Epithelial cell of prostate (primary cell): ENCODE data around the gene MRPL2.

Source experiments
- DNase-seq: peaks from one replicate; pipeline ENCODE4 v3.0.0-alpha.2; 2011; ENCODE audit warnings: low read depth, low spot score
- H3K27ac ChIP-seq: fragments of 450-650 bp; 2 replicates; pipeline ENCODE4 v1.5.1; 2017; ENCODE audit warnings: mild to moderate bottlenecking

Gene MRPL2

DNA sequence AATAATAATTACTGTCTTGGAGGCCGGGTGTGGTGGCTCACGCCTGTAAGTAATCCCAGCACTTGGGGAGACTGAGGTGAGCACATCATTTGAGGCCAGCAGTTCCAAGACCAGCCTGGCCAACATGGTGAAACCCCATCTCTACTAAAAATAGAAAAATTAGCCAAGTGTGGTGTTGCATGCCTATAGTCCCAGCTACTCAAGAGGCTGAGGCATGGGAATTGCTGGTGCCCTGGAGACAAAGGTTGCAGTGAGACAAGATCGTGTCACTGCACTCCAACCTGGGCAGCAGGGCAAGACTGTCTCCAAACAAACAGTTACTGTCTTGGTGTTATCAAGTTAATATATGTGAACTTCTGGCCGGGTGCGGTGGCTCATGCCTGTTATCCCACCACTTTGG, 32.9 kb downstream of the MRPL2 start:
- no peak overlapping the region for H3K27ac ChIP-seq
- no peak for DNase-seq

DNA sequence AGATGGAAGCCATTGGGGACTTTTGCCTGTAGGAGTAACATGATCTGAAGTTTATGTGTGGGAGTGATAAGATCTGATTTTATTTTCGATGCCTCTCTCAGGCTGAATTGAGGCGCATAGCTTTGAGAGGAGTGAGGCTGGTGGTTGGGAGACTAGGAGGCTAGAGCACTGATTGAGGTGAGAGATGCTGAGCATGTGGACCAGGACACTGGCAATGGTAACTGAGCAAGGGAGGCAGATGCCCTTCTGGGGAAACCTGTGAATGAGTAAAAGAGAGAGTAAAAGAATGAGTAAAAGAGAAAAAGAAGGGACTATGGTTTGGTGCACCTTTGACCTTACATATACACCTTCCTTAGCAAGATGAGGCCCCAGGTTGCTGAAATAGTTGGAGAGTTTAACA, 34.8 kb downstream of the MRPL2 start:
- no peak overlapping the region for H3K27ac ChIP-seq
- DNase-seq, result no peak

DNA sequence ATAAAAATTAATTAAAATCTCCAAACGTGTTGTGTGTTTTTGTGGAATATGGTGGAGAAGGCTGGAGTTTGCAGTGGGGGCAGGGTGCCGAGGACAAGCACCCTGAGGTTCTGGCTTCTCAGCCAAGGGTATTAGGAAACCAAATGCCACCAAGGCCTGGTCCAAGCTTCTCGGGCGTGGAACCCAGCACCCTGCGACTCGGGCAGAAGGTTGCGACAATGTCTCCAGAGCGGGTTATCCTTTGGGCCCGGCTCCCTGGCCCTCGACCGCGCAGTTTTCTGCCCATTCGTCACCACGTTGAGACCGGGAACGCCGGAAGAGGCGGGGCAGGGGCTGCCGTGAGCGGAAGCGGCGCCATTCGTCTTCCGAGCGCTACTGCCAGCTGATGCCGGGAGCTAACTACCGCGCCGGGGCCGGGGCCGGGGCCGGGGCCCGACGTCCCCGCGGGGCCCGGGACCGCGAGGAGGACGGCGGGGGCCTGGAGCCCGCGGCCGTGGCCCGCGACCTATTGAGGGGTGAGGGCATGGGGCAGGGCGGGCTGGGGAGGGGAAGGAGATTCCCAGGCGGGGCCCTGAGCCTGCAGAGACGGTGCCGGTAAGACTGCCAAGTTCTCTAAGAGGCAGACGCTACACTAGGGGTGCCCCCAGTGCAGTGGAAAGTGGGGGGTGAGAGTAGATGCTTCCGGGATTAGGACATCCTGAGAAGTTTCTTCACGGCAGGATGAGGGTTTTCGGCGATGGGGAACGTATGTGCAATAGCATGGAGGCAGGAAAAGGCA, 37.8 kb downstream of the MRPL2 start, which contains the start of gene RRP36:
TSS of gene RRP36 (plus strand) at position 354 of the 778 bp plus-strand sequence. CDS start at position 386, 32 bp downstream.
- H3K27ac ChIP-seq, result peak within 1 kb of the TSS; percentile 73
- DNase-seq, result no peak

DNA sequence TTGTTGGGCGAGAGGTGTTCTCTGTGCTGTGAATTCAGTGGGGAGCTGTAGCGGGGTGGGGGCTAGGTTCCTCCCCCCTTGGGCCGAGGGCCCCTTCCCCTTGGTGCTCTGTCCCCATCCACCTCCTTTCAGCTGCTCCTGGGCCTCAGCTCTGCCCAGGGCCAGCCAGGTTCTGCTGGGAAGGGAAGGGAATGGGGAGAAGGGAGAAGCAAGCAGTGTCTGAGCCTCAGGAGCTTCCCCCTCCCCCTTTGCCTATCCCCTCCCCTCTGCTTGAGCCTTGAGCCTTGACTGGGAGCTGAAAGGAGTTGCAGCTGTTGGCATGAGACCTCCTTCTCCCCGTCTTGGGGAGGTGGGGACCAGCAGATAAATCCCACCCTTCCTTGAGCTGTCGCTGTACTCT, 38.4 kb downstream of the MRPL2 start:
- no peak for DNase-seq

DNA sequence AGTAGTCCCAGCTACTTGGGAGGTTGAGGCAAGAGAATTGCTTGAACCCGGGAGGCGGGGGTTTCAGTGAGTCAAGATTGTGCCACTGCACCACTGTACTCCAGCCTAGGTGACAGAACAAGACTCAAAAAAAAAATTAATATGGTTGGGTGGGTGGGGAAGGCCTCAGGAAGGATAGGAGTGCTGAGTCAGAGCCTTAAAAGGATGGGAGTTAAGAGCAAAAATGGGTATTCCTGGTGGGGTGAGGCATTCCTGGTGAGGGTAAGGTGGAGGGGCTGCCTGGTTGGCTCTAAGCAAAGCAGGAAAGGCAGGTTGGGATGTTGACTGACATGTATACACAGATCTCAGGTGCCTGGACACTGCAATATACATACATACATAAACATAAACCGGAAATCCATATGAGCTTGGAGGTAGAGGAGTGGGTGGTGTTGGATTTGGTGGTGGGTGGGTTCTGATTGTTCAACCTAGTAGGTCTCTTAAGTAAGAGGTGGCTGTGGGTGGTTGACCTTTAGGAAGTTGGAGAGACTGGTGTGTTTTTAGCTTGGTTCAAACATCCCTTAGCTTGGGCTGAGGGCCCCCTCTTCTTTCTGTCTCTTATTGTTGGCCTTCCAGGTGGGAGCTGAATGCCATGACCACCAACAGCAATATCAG, 39.1 kb downstream of the MRPL2 start:
- no peak for DNase-seq
- no peak overlapping the region for H3K27ac ChIP-seq

More for the DNA sequence above, 38.4 kb downstream of the MRPL2 start:
- H3K27ac ChIP-seq, result peak overlapping the region; percentile 73

DNA sequence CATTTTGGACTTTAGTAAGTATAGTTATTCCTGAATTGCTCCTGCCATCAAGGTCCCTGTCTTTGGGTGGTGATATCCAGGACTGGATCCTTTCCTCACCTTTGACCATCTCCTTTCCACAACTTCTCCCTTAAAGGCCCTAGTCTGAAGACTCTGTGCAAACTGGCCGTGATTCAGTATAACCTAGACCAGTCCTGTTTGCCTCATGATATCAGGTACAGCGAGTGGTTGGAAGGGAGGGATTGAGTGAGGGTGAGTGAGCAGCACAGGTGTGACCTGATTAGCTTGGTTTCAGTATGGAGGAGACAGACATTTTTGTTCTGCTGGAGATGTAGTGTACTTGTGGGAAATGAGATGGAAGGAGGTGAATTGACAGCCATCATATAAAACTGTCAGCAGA, 40.1 kb downstream of the MRPL2 start:
- H3K27ac ChIP-seq, result no peak overlapping the region
- no peak for DNase-seq

DNA sequence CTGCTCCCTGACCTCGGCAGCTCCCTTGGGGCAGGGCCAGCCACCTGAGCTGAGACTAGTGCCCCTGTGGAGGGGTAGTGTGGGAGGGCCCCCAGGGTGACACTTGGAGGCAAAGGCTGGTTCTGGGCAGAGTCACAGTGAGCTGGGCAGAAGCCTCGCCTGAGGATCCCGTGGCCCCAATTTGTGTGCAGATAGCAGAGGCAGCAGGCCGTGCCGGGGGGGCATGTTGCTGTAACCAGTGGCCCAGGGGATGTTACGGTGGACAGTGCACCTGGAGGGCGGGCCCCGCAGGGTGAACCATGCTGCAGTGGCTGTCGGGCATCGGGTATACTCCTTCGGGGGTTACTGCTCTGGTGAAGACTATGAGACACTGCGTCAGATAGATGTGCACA, 42.3 kb downstream of the MRPL2 start:
- H3K27ac ChIP-seq, result no peak overlapping the region
- no peak for DNase-seq

DNA sequence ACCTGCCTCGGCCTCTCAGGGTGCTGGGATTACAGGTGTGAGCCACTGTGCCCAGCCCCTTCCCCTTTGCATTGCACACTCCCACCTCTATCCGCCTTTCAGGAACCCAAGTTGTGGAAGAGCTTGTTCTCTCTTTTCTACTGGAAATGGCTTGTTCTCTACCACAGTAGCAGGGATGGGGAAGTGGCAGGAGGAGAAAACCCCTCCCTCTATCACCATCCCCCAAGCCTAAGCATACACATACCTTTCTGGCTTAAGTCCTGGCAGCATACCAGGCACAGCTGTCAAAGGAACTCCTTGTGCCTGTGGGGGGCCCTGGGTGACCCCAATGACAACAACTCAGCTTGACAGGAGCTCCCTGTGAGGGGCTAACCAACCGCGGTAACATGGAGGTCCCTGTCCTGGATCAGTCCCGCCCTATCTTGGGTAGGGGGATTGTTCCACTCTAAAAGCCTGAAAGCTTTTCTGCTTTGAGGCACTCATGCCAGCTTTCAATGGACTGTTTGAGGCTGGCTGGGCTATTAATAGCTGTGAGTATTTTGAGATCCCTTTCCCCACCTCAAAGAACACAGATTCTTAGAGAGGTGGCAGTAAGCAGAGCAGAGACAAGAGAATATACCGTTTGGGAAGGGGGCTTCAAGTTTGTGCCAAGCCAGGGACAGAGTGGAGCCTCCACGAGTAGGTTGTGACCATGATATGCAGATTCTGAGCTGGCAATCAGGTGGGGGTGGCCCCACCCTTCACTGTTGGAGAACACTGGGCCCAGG, 42.9 kb downstream of the MRPL2 start:
- DNase-seq, result no peak
- no peak overlapping the region for H3K27ac ChIP-seq

DNA sequence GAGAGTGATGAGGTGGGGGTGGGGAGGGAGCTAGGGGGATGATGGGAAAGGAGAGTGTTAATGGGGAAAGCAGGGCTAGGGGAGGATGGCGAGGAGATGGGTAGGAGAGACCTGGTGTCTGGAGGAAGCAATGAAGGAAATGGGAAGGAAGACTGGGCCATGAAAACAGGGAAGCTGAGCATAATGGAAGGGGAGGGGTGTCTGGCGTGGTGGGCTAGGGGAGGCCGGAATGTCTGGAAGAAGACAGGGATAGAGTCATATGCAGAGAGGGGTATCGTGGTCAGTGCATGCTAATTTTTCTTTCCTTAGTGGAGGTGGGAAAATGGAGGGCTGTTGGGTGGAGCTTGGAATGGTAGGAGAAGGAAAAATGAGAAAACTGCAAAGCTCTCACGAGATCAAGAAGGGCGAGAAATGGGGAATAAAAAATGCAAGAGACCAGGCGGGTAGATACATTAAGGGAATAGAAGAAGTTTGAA, 44.8 kb downstream of the MRPL2 start:
- no peak for DNase-seq
- H3K27ac ChIP-seq, result no peak overlapping the region

DNA sequence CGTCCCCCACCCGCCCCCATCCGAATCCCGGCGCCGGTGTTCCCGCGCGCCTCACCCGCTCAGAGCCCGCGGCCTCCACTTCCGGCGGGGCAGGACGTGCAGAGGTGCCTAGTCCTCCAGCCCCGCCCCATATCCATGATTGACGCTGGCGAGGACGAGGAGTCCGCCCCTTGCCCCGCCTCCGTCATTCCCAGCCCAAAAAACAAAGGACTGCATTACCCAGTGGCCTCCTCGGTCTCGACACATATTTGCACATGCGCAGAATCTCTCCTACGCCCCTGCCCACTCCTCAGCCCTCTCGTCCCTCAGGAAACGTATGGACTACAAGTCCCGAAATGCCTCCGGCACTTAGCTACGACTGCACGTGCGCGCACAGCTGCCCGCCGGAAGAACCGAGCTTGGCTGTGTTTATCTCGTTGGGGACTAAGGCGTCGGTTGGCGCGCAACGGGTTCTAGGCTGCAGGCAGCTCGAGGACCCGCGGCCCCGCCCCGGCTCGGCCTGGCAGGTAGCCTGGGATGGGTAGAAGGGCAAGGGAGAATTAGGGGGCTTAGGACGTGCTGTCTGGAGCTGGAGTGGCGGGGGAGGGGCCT, 45.3 kb downstream of the MRPL2 start, which contains the start of the genes KLHDC3 and MEA1:
TSS of gene KLHDC3 (plus strand) at position 407 of the 591 bp plus-strand sequence. CDS start 2,944 bp downstream, outside the sequence.
TSS of gene MEA1 (minus strand) at position 104 of the 591 bp plus-strand sequence. CDS start 133 bp downstream, outside the sequence.
- peak; percentile 98 for DNase-seq
- peak within 1 kb of the TSS; percentile 33 for H3K27ac ChIP-seq

DNA sequence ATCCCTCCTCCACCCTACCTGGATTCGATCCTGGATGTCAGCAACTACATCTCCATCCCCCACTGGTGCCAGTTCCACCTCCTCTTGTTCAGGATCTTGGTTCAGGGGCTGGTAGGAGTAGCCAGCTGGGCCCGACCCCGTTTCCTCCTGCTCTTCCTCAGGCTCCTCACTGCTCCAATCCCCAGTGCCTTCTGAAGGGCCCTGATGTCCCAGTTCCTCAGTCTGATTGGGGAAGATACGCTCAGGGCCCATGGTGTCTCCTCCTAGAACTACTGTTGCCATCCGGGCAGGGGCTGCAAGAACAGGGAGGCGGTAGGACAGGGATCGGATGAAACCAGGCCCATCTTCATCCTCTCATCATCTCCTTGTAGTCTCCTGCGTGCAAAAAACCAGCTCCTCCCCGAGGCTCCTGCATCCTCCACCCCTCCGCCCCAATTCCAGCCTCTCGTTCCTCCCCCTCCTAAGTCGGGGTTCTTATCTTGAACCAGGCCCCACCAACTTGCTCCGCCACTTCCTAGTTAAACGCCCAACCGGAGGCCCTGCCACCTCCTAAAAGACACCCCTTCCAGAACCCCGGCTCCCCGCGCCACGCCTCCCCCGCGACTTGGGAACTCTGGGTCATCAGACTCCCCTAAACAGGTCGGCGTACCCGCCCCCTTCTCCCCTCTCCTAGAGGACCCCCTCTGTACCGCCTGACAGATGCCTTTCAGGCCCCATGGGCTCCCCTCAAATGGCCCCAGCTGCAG, 46.0 kb downstream of the MRPL2 start:
- H3K27ac ChIP-seq, result peak overlapping the region; percentile 33
- no peak for DNase-seq

DNA sequence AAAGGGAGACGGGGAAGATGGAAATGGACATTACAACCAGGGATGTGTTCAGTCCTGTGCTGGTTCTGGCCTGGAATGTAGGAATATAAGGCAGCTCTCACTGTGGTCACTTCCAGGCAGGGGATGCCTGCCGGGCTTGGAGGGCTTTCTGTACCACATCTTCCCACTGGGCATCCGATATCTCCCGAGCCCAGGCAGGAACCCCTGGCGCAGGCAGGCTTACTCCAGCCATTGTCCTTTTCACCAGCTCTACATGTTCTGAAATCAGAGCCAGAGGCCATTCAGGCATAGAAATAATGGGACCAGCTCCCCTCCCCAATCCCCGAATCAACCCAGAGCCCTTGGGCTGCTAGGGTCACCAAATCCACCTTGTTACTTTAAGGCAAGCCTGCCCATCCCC, 46.9 kb downstream of the MRPL2 start:
- H3K27ac ChIP-seq, result no peak overlapping the region
- DNase-seq, result no peak

DNA sequence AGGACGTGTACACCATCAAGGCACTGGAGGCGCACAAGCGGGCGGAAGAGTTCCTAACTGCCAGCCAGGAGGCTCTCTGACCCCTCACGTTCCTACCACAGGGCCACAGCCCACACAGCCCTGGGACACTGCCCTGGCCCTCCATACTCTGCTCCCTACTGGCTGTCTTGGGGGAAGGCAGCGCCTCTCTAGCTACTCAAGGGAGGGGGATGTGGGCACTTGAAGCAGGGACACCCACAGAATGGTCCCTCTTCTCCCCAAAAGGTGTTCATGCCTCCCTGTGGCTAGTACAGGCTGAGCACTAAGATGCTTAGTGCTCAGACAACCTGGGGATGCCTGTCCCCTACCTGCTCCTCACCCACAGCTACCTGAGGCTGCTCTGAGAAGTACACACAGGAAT, 48.0 kb downstream of the MRPL2 start:
- H3K27ac ChIP-seq, result no peak overlapping the region

DNA sequence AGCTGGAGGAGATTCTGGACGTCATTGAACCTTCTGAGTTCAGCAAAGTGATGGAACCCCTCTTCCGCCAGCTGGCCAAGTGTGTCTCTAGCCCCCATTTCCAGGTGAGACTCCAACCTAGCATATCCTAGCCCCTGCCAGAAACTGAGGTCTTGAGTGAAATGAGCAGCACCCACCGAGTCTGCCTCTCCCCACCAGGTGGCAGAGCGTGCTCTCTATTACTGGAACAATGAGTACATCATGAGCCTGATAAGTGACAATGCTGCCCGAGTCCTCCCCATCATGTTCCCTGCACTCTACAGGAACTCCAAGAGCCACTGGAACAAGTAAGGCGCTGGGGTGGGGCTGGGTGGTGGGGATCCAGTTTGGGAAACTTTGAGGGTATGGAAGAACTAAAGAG, 50.1 kb downstream of the MRPL2 start:
- H3K27ac ChIP-seq, result no peak overlapping the region
- DNase-seq, result no peak

More for the DNA sequence above, 48.0 kb downstream of the MRPL2 start:
- DNase-seq, result no peak

DNA sequence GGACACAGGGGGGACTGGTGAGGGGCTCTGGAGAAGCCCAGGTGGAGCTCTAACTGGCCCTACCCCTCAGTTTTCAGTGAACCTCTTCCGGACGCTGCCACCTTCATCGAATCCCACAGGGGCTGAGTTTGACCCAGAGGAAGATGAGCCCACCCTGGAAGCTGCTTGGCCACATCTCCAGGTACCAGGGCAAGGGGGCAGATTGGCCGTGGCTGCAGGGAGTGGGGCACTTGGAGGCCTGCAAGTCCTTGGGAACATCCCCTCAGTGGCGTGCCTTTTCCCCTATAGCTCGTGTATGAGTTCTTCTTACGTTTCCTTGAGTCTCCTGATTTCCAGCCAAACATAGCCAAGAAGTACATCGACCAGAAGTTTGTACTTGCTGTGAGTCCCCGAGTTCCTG, 52.1 kb downstream of the MRPL2 start:
- H3K27ac ChIP-seq, result no peak overlapping the region
- no peak for DNase-seq

DNA sequence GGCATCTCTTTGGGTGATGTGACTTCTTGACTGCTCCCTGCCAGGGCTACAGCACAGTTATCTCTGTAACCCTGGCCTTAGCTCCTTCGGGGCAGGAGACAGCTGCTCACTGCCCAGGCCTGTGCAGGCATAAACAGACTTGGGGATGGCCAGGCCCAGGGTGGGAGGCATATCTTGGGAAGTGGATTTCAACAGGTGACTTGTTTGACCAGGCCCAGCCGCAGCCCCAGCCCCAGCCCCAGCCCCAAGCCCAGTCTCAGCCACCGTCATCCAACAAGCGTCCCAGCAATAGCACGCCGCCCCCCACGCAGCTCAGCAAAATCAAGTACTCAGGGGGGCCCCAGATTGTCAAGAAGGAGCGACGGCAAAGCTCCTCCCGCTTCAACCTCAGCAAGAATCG, 53.0 kb downstream of the MRPL2 start:
- no peak for DNase-seq
- peak overlapping the region; percentile 55 for H3K27ac ChIP-seq

DNA sequence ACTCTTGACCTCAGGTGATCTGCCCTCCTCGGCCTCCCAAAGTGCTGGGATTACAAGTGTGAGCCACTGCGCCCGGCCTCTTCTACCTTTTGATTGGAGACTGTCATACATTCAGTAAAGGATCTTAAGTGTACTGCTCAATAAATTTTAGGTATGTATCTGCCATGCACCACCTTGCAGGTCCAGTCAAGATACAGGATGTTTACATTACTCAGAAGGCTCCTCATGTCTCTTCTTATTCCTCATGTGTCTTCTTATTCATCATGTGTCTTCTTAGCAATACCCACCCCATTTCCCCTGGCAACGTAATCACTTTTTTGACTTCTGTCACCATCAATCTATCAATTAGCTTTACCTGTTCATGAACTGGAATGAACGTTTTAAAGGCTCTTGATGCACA, 53.4 kb downstream of the MRPL2 start:
- peak; percentile 14 for DNase-seq
- peak overlapping the region; percentile 55 for H3K27ac ChIP-seq
